ENCODE data around the gene CD28. TPM values are rescaled to one million over a fixed set of nuclear protein-coding genes. Genes with fewer than 3 reads are reported as not detected.

Gene CD28
- total RNA-seq, 1 donor from 2014 or later, result 0.17 TPM

DNA sequence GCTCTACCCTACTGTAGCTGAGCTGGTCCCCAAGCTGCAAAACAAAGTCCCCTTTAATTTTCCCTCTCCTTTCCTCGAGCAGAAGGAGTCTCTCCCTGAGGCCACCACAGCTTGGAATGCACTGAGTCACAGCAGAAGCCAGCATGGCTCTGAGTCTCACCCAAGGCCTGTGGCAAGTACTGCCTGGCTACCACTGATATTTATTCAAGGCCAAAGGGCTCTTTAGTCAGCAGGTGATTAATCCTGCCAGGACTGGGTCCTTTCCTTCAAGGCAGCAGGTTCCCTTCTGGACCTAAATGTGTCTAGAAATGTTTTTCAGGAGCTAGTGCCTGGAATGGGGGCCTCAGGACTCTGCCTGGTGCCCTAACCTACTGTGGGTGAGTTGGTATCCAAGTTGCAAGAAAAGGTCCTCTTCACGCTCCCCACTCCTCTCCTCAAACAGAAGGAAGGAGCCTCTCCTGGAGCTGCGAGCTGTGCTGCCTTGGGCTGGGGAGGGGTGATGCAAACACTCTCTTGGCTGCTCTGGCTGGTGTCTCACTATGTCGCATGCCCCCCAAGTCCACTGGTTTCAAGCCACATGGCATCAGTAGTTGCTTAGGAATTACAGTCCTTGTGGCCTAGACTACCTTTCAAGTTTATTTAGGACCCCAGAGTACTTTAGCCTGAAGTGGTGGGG, 53.4 kb downstream of the CD28 start:
- Mint-ChIP-seq H3K27ac (no peak overlapping the region), H3K9me3 (peaks cover 23% of the 10 kb centered on the region), H3K4me3 (no peak overlapping the region), H3K27me3 (no peaks in the 10 kb centered on the region), H3K4me1 (ENCODE audit: unreplicated experiment) (no peaks in the 10 kb centered on the region), H3K36me3 (peaks cover 8% of the 10 kb centered on the region)
- DNase-seq (ENCODE audit: extremely low spot score, unreplicated experiment), result no peak
- TF ChIP-seq, protein P1, sequence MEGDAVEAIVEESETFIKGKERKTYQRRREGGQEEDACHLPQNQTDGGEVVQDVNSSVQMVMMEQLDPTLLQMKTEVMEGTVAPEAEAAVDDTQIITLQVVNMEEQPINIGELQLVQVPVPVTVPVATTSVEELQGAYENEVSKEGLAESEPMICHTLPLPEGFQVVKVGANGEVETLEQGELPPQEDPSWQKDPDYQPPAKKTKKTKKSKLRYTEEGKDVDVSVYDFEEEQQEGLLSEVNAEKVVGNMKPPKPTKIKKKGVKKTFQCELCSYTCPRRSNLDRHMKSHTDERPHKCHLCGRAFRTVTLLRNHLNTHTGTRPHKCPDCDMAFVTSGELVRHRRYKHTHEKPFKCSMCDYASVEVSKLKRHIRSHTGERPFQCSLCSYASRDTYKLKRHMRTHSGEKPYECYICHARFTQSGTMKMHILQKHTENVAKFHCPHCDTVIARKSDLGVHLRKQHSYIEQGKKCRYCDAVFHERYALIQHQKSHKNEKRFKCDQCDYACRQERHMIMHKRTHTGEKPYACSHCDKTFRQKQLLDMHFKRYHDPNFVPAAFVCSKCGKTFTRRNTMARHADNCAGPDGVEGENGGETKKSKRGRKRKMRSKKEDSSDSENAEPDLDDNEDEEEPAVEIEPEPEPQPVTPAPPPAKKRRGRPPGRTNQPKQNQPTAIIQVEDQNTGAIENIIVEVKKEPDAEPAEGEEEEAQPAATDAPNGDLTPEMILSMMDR (conservative IDR thresholded peaks at IDR 0.05), result no peak

DNA sequence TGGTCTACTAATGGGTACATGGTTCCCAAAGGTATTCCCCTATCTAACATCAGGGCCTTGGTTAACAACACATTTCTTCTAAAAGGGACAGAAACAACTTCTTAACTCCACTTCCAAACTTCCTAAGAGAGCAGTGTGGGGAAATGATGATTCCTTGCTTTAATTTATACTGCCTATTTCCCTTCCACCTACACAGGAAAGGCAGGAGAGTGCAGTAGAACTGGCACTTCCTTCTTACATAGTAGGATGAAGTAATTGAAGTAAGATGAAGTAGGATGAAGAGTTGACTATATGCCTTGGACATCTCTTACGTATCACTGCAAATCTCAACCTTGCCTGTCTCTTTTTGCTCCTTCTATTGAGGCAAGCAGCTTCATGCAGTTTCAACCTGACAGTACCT, 54.7 kb downstream of the CD28 start:
- TF ChIP-seq, protein P1 (conservative IDR thresholded peaks at IDR 0.05), result no peak
- H3K9me3 Mint-ChIP-seq, result peaks cover 14% of the 10 kb centered on the region
- no peaks in the 10 kb centered on the region for H3K4me1 Mint-ChIP-seq (ENCODE audit: unreplicated experiment)
- no peak for DNase-seq (ENCODE audit: extremely low spot score, unreplicated experiment)
- H3K36me3 Mint-ChIP-seq, result peaks cover 7% of the 10 kb centered on the region
- no peaks in the 10 kb centered on the region for H3K27me3 Mint-ChIP-seq
- H3K27ac Mint-ChIP-seq, result no peak overlapping the region
- H3K4me3 Mint-ChIP-seq, result no peak overlapping the region

DNA sequence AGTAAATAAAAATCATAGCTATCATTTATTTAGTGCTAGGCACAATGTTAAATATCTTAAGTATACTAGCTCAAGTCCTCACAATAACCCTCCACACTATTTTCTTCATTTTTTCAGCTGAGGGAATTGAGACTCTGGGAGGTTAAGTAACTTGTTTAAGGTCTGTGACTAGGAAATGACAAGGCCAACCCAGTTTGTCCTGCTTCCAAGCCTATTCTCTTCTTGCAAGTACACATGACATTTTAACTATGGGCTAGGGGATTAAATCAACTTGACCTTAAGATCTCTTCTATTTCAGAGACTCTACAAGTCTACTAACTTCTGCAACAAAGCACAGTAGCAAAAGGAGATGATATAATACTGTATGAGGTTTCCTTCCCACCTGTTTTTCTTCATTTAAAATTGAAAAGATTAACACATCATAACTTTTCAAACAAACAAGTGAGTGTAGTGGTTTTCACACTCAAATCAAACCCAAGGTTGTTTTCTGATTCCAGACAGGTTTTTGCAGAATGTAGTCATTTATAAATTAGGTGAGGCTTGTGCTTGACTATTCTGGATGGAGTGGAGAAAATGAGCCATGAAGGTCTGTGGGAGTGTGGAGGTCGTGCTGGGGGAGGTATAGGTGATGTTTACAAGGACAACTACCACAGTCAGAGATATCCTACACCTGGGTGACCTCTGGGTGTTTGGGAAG, 57.0 kb downstream of the CD28 start:
- Mint-ChIP-seq H3K4me3 (no peak overlapping the region), H3K27me3 (no peaks in the 10 kb centered on the region), H3K36me3 (no peaks in the 10 kb centered on the region), H3K27ac (no peak overlapping the region), H3K9me3 (peaks cover 4% of the 10 kb centered on the region), H3K4me1 (ENCODE audit: unreplicated experiment) (no peaks in the 10 kb centered on the region)
- no peak for DNase-seq (ENCODE audit: extremely low spot score, unreplicated experiment)
- TF ChIP-seq, protein P1 (conservative IDR thresholded peaks at IDR 0.05), result no peak

DNA sequence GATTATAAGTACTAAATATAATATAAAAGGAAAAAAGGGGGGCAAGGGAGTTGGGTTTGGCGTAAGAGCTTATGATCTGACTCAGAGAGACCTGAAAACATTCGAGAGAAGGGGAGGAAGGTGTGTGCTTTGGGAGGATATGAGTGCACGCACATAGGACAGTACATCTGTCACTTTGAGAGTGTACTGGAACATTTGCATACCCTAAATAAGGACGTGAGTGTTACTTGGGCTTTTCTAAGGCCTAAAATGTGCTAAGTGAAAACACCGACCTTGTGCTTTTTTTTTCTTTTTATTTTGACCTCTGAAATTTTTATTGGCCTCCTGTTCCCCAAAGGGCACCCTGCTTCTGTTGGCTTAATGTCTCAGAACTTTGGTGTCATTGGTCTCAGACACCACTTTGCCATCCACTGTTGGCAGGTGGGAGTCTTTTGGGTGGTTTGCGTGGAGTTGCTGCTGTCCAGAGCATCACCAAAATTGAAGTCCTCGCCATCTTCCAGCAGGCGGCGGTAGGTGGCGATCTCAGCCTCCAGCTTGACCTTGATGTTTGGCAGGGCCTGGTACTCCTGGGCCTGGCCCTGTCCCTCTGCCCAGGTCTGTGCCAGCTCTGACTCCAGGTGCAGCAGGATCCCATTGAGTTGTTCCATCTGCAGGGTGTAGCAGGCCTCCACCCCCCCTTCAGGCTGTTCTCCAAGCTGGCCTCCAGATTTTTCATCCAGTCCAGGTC, 57.7 kb downstream of the CD28 start:
- no peak for DNase-seq (ENCODE audit: extremely low spot score, unreplicated experiment)
- H3K27ac Mint-ChIP-seq, result no peak overlapping the region
- H3K36me3 Mint-ChIP-seq, result no peaks in the 10 kb centered on the region
- no peak overlapping the region for H3K4me3 Mint-ChIP-seq
- H3K9me3 Mint-ChIP-seq, result no peaks in the 10 kb centered on the region
- H3K27me3 Mint-ChIP-seq, result no peaks in the 10 kb centered on the region
- TF ChIP-seq, protein P1 (conservative IDR thresholded peaks at IDR 0.05), result no peak
- H3K4me1 Mint-ChIP-seq (ENCODE audit: unreplicated experiment), result no peaks in the 10 kb centered on the region

DNA sequence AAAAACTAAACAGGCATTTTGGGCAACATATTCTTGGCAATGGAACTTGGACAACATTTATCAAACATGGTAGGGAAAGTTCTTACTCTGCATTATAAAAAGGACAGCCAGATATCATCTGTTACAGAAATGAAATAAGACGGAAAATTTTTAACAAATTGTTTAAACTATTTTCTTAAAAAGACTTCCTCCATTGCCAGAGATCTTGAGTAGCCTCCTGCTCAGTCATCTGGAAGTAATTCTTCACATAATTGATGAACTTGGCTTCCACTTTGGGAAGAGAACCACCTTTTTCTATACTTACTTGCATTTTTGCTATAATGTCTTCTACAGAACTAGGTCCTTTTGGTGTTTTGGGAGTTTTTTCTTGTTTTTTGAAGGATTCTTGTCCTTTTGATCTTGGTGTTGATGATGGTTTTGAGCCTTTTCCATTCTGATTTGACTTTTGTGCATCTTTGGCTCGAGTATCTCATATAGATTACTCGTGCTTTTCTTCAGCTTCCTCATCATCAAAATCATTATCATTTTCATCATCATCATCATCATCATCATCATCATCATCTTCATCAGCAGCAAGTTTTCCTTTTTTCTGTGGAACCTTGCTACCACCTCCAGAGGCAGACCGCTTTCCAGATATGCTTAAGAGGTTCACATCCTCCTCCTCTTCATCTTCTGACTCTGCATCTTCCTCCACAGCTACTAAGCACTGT, 66.2 kb downstream of the CD28 start:
- Mint-ChIP-seq H3K36me3 (no peaks in the 10 kb centered on the region), H3K9me3 (no peaks in the 10 kb centered on the region), H3K4me1 (ENCODE audit: unreplicated experiment) (no peaks in the 10 kb centered on the region), H3K27me3 (no peaks in the 10 kb centered on the region), H3K27ac (no peak overlapping the region), H3K4me3 (no peak overlapping the region)
- TF ChIP-seq, protein P1 (conservative IDR thresholded peaks at IDR 0.05), result no peak
- no peak for DNase-seq (ENCODE audit: extremely low spot score, unreplicated experiment)

Data from type B pancreatic cell (in vitro differentiated cells).